Ovary (tissue), 3 donors: ENCODE results near the gene SLC5A12.

Source experiments
- CTCF ChIP-seq, 3 donors: fragments of 450-650 bp in 2 of 3; fragments of 200-600 bp in 1 of 3; IDR thresholded peaks; one replicate each; pipeline versions ENCODE4 v1.5.1 to v1.8.0; 2016 to 2022; ENCODE audit warnings: antibody characterized with exemption in 3 of 3, mild to moderate bottlenecking in 1 of 3
- POLR2A ChIP-seq: fragments of 450-650 bp; IDR thresholded peaks from one replicate; pipeline ENCODE4 v1.6.1; 2017; ENCODE audit warnings: antibody characterized with exemption, mild to moderate bottlenecking, moderate library complexity
- donor health status: DM: no; HTN: no; CAD: no.

GRCh38 chr11:26677566-26677965 lies 44.3 kb downstream of the SLC5A12 start:
- TF ChIP-seq CTCF (IDR thresholded peaks at IDR 0.05), result no peak
- no peak for TF ChIP-seq POLR2A
